ENCODE measurements around the gene NSF.

DNA sequence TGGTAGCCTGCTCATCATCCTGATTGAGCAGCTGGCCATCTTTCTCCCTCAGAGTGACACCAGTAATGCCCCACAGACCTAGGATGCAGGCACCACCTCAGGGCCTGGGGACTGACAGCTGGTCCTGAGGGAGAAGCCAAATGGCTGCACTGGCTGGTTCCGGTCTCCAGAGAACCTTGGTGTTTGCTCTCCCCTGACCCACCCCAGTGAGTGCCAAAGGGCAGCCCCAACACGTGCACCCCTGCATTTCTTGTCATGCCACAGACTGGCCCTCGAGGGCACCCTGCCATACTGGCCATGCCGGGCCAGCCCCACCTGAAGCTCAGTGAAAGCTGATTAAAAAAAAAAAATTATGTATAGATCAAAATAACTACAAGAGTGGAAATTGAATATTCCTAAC lies 127.5 kb downstream of the NSF start:
- no peak for TF ChIP-seq CTCF (IDR thresholded peaks at IDR 0.05)
- TF ChIP-seq POLR2A (IDR thresholded peaks at IDR 0.05) = no peak

Measured in Peyer's patch (tissue), 4 donors.